GM18951 (cell line): ENCODE data around the gene PID1.

Experiments used
- POLR2A ChIP-seq: IDR thresholded peaks from 4 replicates; pipeline ENCODE4 v1.6.1; 2011; ENCODE audit warnings: mild to moderate bottlenecking; ENCODE audit not compliant: insufficient read length, insufficient read depth; ENCODE audit errors: extremely low read depth
- in situ Hi-C: fragments of 300-500 bp; cut with MboI; formaldehyde crosslinking; loops from one replicate; pipeline ENCODE4 v1.12.0; 2022; ENCODE audit warnings: low sequenced_read_pairs, mixed read lengths, inconsistent platforms; ENCODE audit not compliant: unreplicated experiment

Gene PID1

GRCh38 chr2:229273723-229274338, 2.7 kb upstream of the PID1 start:
- TF ChIP-seq POLR2A = no peak
- in situ Hi-C loops = loop anchor here (25.0 kb wide), 1 partner anchor 1387 kb away; no protein-coding TSS in a partner anchor

GRCh38 chr2:229273006-229273722, 2.1 kb upstream of the PID1 start:
- no peak for TF ChIP-seq POLR2A
- in situ Hi-C loops = loop anchor here (25.0 kb wide), 1 partner anchor 1386 kb away; no protein-coding TSS in a partner anchor

- in situ Hi-C loops = loop anchor here (25.0 kb wide), 1 partner anchor 1383 kb away; no protein-coding TSS in a partner anchor
- no peak for TF ChIP-seq POLR2A
Observed at GRCh38 chr2:229269941-229270340, 1.1 kb downstream of the PID1 start.

DNA sequence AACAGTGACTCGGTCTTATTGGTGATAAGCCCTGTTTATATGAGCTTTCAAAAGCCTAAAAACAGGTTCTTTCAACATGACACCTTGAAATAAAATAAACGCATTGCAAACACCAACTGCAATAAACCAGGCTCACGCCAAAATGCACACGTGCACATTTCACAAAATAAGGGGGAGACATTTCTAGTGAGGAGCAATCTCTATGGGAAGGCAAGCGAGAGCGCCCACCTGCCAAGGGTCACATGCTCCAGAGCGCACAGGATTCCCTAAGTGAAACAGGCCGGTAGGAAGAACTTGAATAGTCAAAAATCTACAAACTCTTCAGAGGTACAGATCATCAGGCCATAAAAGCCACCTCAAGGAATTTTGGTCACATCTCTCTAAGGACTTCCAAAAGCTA, 1.9 kb downstream of the PID1 start:
- TF ChIP-seq POLR2A = no peak
- in situ Hi-C loops = loop anchor here (25.0 kb wide), 1 partner anchor 1382 kb away; no protein-coding TSS in a partner anchor

GRCh38 chr2:229268626-229269025, 2.5 kb downstream of the PID1 start:
- TF ChIP-seq POLR2A = no peak
- in situ Hi-C loops = loop anchor here (25.0 kb wide), 1 partner anchor 1381 kb away; no protein-coding TSS in a partner anchor

DNA sequence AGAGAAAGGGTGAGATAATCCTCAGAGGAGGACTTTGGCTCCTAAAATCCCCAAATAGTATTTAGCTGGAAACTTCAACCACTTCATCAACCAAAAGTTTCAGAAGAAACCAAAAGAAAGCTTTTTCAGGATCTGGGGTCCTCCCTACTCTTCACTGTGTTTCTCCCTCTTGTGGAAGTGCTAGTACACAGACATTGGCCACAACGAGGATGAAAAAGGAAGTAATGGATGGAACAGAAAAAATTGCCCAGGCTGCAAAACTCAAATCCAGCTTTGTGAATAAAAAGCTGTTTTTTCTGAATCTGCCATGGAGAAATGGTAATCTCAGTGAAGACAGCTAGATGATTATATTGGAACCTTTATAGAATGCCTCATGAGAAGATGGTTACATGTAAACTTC, 4.0 kb downstream of the PID1 start:
- in situ Hi-C loops = loop anchor here (25.0 kb wide), 1 partner anchor 1380 kb away; no protein-coding TSS in a partner anchor
- TF ChIP-seq POLR2A = no peak

- no peak for TF ChIP-seq POLR2A
- in situ Hi-C loops = loop anchor here (25.0 kb wide), 1 partner anchor 1378 kb away; no protein-coding TSS in a partner anchor
Observed at GRCh38 chr2:229265727-229266126, 5.4 kb downstream of the PID1 start.

DNA sequence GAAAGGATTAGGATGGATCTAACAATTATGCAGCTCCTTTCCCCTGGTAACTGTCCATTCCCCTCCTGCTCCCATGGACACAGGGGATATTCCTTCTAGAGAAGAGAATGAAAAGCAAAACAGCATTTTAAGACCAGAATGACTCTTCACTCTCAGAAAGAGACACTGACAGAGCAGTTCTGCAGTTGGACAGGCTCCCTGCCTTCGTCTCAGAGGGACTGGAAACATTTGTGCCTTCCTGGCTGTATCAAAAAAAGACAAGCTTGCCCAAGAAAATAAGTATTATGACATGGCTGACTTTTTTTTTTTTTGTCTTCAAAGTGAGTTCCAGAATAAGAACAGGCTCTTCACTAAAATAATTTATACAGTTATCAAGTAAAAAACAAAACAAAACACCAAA, 9.5 kb downstream of the PID1 start:
- in situ Hi-C loops = loop anchor here (25.0 kb wide), 1 partner anchor 1374 kb away; no protein-coding TSS in a partner anchor
- TF ChIP-seq POLR2A = no peak

DNA sequence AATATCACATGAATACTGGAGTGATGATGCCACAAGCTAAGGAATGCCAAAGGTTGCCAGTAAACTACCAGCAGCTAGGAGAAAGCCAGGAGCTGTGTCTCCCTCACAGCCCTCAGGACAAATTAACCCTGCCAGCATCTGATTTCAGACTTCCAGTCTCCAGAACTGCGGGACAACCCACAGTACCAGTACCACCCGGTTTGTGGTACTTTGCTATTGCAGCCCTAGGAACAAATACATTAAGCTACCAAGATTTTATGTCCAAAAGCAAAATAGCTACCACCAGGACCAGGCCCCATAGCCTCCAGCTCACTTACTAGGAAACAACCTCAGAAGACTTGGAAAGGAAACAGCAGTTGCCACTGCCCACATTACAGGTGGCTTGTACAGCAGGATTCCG, 10.0 kb downstream of the PID1 start:
- in situ Hi-C loops = loop anchor here (25.0 kb wide), 1 partner anchor 1374 kb away; no protein-coding TSS in a partner anchor
- no peak for TF ChIP-seq POLR2A

- in situ Hi-C loops = loop anchor here (25.0 kb wide), 1 partner anchor 1371 kb away; no protein-coding TSS in a partner anchor
- TF ChIP-seq POLR2A = no peak
Observed at GRCh38 chr2:229257985-229258384, 13.1 kb downstream of the PID1 start.

DNA sequence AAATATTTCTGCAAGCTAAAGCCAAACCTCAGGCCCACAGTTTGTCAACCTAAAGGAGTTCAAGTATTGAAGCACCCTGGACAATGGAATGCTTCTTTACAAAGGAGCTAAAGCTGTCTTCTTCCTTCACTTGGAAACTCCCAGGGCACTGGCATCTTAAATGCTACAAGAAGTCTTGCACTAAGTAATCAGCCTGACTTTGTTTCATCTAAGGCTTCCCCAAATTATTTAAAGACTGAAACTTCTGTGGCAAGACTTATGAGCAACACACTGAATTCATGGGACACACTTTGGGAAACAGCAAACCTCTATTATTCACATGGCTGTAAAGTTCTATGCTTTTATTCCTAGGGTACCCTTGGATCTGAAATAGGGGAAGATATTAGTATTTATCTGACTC, 14.7 kb downstream of the PID1 start:
- TF ChIP-seq POLR2A = no peak
- in situ Hi-C loops = loop anchor here (25.0 kb wide), 1 partner anchor 1369 kb away; no protein-coding TSS in a partner anchor

GRCh38 chr2:229254206-229254605, 16.9 kb downstream of the PID1 start:
- in situ Hi-C loops = loop anchor here (25.0 kb wide), 1 partner anchor 1367 kb away; no protein-coding TSS in a partner anchor
- no peak for TF ChIP-seq POLR2A

DNA sequence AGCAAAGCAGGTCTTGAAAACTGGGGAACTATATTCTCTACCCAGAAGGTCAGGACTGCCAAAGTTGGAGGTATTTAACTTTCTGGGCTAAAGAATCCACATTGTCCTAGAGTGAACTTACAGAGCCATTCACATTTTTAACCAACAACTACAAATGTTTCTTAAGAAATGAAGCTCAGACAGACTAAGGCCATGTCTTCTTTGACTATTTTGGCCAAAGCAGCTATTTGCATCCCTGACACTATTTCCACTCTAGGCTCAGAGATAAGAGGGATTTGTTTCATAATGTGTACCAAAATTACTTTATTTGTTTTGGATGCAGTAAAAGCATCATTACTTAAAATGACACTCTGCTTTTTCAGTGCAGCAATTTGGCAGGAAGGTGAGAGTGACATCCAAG, 18.1 kb downstream of the PID1 start:
- in situ Hi-C loops = loop anchor here (25.0 kb wide), 1 partner anchor 1366 kb away; no protein-coding TSS in a partner anchor
- no peak for TF ChIP-seq POLR2A
